Right lobe of liver (tissue), 6 donors: ENCODE results near the gene KY. TPM values are rescaled to one million over a fixed set of nuclear protein-coding genes. Genes with fewer than 3 reads are reported as not detected.

Experiments
- ATAC-seq, 4 donors: fragments of 200-7000 bp; cut with Tn5 transposase; one replicate each; pipeline ENCODE4 v1.9.1; 2020; ENCODE audit warnings: mild to moderate bottlenecking in 4 of 4, moderate library complexity in 4 of 4
- DNase-seq, 3 donors: peaks; one replicate each; pipeline ENCODE4 v3.0.0-alpha.2; 2020
- H3K27ac ChIP-seq, 3 donors: fragments of 200-600 bp; one replicate each; pipeline ENCODE4 v1.8.0; 2022
- H3K27me3 ChIP-seq, 2 donors: fragments of 200-600 bp; one replicate each; pipeline ENCODE4 v1.8.0; 2022
- H3K36me3 ChIP-seq, 4 donors: fragments of 200-600 bp; sonication (generic) in 1 of 4; one replicate each; pipeline versions ENCODE4 v1.5.1 to v1.8.0; 2017 to 2022; ENCODE audit warnings: control low read depth in 1 of 4
- H3K4me1 ChIP-seq, 4 donors: fragments of 200-600 bp; sonication (generic) in 1 of 4; one replicate each; pipeline versions ENCODE4 v1.5.1 to v1.8.0; 2017 to 2022; ENCODE audit warnings: control low read depth in 1 of 4
- H3K4me3 ChIP-seq, 3 donors: fragments of 200-600 bp; one replicate each; pipeline ENCODE4 v1.8.0; 2022
- H3K9me3 ChIP-seq, 4 donors: fragments of 200-600 bp; sonication (generic) in 1 of 4; one replicate each; pipeline versions ENCODE4 v1.5.1 to v1.8.0; 2017 to 2022; ENCODE audit warnings: control low read depth in 1 of 4
- POLR2A ChIP-seq: fragments of 450-650 bp; IDR thresholded peaks from one replicate; pipeline ENCODE4 v1.6.1; 2017; ENCODE audit warnings: antibody characterized with exemption, mild to moderate bottlenecking
- WGBS: methylation state at CpG from one replicate; pipeline ENCODE4 v1.1.6; 2018; ENCODE audit warnings: low coverage, low lambda C conversion rate; ENCODE audit not compliant: insufficient coverage; ENCODE audit errors: missing lambda C conversion rate; 5-methylcytosine and 5-hydroxymethylcytosine counted together
- intact Hi-C, 2 donors: fragments of 100-400 bp; cut with DNase I; formaldehyde crosslinking; loops; one replicate each; pipeline versions ENCODE4 v1.11.2 to v1.14.1; 2022
- total RNA-seq, 6 experiments: library from RNA; depleted of rRNA in 2 of 6; stranded (reverse); fragments of >200 nt in 2 of 6; fragmentation: NEBNext Ultra II Directional in 3 of 6; extraction: Animal tissue kit (Norgen Biotek cat#: 25700) in 3 of 6; gene quantifications; one replicate each; pipeline versions ENCODE4 v1.1.0 to v1.2.4, GENCODE V29; 2016 to 2023
- TF ChIP-seq, protein P1 (sequence below), 4 donors: fragments of 200-600 bp in 3 of 4; fragments of 450-650 bp in 1 of 4; IDR thresholded peaks; one replicate each; pipeline versions ENCODE4 v1.5.1 to v1.8.0; 2016 to 2022; ENCODE audit warnings: antibody characterized with exemption in 4 of 4, mild to moderate bottlenecking in 2 of 4
- donor health status: DM: no; HTN: yes; CAD: no.
- donor health status: DM: no; HTN: no; CAD: no.
- donor health status: DM: no; HTN: no; CAD: no.
- donor health status: DM: no; HTN: yes; CAD: no.
- donor health status: DM: no; HTN: yes; CAD: no.

The KY gene
- total RNA-seq, 6 experiments from 2014 or later: not detected

DNA sequence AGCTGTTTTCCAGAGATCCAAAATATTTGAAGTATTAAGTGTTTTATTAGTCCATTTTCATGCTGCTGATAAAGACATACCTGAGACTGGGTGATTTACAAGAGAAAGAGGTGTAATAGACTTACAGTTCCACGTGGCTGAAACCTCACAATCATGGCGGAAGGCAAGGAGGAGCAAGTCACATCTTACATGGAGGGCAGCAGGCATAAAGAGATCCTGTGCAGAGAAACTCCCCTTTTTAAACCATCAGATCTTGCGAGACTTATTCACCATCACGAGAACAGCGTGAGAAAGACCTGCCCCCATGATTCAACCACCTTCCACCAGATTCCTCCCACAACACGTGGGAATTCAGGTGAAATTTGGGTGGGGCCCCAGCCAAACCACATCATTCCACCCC is 82.0 kb downstream of the KY start:
- no peaks in the 10 kb centered on the region for H3K27me3 ChIP-seq
- 95% methylated on average over 6 of the region's 6 CpGs for WGBS
- intact Hi-C loops: no loop called here
- H3K4me3 ChIP-seq: no peak overlapping the region
- H3K9me3 ChIP-seq: no peaks in the 10 kb centered on the region
- ATAC-seq: no peak
- no peaks in the 10 kb centered on the region for H3K4me1 ChIP-seq
- no peak for DNase-seq
- H3K27ac ChIP-seq: no peak overlapping the region
- no peaks in the 10 kb centered on the region for H3K36me3 ChIP-seq
- TF ChIP-seq POLR2A: no peak
- TF ChIP-seq, protein P1, sequence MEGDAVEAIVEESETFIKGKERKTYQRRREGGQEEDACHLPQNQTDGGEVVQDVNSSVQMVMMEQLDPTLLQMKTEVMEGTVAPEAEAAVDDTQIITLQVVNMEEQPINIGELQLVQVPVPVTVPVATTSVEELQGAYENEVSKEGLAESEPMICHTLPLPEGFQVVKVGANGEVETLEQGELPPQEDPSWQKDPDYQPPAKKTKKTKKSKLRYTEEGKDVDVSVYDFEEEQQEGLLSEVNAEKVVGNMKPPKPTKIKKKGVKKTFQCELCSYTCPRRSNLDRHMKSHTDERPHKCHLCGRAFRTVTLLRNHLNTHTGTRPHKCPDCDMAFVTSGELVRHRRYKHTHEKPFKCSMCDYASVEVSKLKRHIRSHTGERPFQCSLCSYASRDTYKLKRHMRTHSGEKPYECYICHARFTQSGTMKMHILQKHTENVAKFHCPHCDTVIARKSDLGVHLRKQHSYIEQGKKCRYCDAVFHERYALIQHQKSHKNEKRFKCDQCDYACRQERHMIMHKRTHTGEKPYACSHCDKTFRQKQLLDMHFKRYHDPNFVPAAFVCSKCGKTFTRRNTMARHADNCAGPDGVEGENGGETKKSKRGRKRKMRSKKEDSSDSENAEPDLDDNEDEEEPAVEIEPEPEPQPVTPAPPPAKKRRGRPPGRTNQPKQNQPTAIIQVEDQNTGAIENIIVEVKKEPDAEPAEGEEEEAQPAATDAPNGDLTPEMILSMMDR (IDR thresholded peaks at IDR 0.05): no peak

DNA sequence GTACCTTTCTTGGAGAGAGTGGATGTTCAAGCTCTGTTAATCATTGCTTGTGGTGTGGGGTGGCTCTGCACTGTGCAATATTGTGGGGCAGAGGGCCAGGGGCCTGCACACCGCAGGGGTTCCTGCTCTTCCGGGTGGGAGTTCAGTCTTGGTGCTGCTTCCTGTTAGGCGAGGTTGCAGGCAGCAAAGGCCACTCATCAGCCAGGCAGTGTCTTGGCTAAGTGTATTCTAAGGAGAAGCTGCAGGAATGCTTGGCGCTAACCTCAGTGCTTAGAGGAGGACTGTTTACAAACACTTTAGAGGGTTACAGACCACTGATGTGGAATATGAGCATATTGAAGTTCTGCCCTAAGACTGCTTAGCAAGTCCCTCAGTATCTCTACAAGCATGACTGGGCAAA is 83.2 kb downstream of the KY start:
- peak in 1 of 4 donors; percentile 21 for ATAC-seq
- Histone ChIP-seq H3K4me3 (no peak overlapping the region), H3K27me3 (no peaks in the 10 kb centered on the region), H3K27ac (no peak overlapping the region), H3K4me1 (no peaks in the 10 kb centered on the region), H3K36me3 (no peaks in the 10 kb centered on the region), H3K9me3 (no peaks in the 10 kb centered on the region)
- no peak for DNase-seq
- 80% methylated on average over 1 of the region's 4 CpGs for WGBS
- intact Hi-C loops: no loop called here
- TF ChIP-seq POLR2A: no peak
- TF ChIP-seq, protein P1 (IDR thresholded peaks at IDR 0.05): no peak

DNA sequence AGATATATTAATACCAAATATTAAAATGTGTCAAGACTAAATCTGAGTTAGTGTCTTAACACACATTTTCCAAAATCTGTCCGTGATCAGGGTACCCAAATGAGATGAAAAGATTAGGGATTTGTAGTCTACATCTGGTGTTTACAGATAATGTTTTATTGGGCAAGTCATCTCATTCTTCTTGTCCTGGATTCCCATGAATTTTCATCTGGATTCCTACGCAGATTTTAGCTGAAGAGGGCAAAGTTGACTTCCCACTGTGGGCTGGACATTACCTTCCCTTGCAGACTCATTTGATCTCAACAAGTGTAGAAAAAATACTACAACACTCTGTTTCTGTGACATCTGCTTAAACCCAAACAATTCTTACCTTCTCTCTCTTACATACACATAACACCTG is 85.8 kb downstream of the KY start:
- H3K4me3 ChIP-seq: no peak overlapping the region
- TF ChIP-seq, protein P1 (IDR thresholded peaks at IDR 0.05): no peak
- TF ChIP-seq POLR2A: no peak
- ATAC-seq (no peak), DNase-seq (no peak)
- intact Hi-C loops: no loop called here
- WGBS: 97% methylated on average over 2 of the region's 2 CpGs
- no peaks in the 10 kb centered on the region for H3K9me3 ChIP-seq
- H3K27me3 ChIP-seq: no peaks in the 10 kb centered on the region
- H3K36me3 ChIP-seq: peaks cover 0 to 3% (median 0%) of the 10 kb centered on the region in 4 donors
- H3K4me1 ChIP-seq: no peaks in the 10 kb centered on the region
- no peak overlapping the region for H3K27ac ChIP-seq

DNA sequence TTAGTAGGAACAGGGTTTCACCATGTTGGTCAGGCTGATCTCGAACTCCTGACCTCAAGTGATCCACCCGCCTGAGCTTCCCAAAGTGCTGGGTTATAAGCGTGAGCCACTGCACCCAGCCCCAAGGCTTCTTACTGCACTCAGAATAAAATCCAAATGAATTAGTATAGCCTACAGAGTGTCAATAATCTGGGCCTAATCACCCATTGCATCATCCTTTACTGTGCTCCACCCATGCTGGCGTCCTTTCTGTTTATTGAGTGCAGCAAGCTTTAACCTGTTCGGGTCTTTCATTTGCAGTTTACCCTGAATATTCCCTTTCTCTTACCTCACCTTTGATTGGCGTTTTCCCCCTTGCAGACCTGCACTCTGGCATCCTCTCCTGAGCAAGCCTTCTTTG is 87.2 kb downstream of the KY start:
- peak in 2 of 4 donors; percentile 79 to 80 for ATAC-seq
- Histone ChIP-seq H3K27me3 (no peaks in the 10 kb centered on the region), H3K36me3 (peaks cover 0 to 5% (median 0%) of the 10 kb centered on the region in 4 donors), H3K4me3 (no peak overlapping the region), H3K4me1 (no peaks in the 10 kb centered on the region), H3K27ac (no peak overlapping the region), H3K9me3 (no peaks in the 10 kb centered on the region)
- TF ChIP-seq POLR2A: no peak
- TF ChIP-seq, protein P1 (IDR thresholded peaks at IDR 0.05): no peak
- intact Hi-C loops: no loop called here
- DNase-seq: no peak
- 68% methylated on average over 3 of the region's 6 CpGs for WGBS

DNA sequence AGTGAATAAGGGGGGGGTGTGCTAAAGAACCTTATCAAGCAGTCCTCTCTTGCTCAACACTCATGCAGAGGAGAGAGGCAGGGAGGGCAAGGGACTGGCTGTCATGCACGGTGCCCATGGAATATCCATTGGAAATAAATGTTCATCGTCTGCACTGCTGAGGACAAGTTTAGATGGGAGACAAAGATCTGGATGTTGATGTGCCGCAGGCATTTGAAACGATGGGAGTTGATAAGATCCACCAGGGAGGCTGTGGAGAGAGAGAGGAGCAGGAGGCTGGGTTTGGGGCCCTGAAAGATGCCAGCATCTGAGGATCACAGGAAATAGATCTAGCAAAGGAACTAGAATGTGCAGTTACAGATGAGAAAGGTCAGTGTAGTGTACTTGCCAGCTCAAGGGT is 88.8 kb downstream of the KY start:
- TF ChIP-seq, protein P1 (IDR thresholded peaks at IDR 0.05): no peak
- no peak for TF ChIP-seq POLR2A
- Histone ChIP-seq H3K27ac (no peak overlapping the region), H3K4me3 (no peak overlapping the region), H3K9me3 (no peaks in the 10 kb centered on the region), H3K4me1 (no peaks in the 10 kb centered on the region), H3K36me3 (peaks cover 0 to 5% (median 0%) of the 10 kb centered on the region in 4 donors), H3K27me3 (no peaks in the 10 kb centered on the region)
- intact Hi-C loops: no loop called here
- DNase-seq: no peak
- WGBS: 72% methylated on average over 3 of the region's 4 CpGs
- no peak for ATAC-seq
